K562 (cell line): Measurements from ENCODE around the gene TPM4. TPM values are rescaled to one million over a fixed set of nuclear protein-coding genes. Genes with fewer than 3 reads are reported as not detected.

ENCODE experiments used
- DDX20 ChIP-seq: fragments of 450-650 bp; IDR thresholded peaks from 2 replicates; pipeline ENCODE4 v1.6.1; 2016; ENCODE audit warnings: missing genetic modification characterization, low read depth, mild to moderate bottlenecking, missing compliant biosample characterization, moderate library complexity
- KLF16 ChIP-seq: IDR thresholded peaks from 2 replicates; pipeline ENCODE4 v1.6.1; 2016; ENCODE audit warnings: antibody characterized with exemption
- MCM3 ChIP-seq: fragments of 450-650 bp; IDR thresholded peaks from 2 replicates; pipeline ENCODE4 v1.6.1; 2016
- RBBP5 ChIP-seq: fragments of 200-600 bp; sonication (generic); IDR thresholded peaks from 2 replicates; pipeline ENCODE4 v1.6.1; 2012; ENCODE audit warnings: borderline replicate concordance, mild to moderate bottlenecking, low read length, control low read depth, inconsistent platforms; ENCODE audit not compliant: insufficient read depth, poor library complexity, severe bottlenecking
- SIN3B ChIP-seq: fragments of 450-650 bp; IDR thresholded peaks from 2 replicates; pipeline ENCODE4 v1.6.1; 2017; ENCODE audit warnings: low read depth, mild to moderate bottlenecking, moderate library complexity
- ZNF311 ChIP-seq: fragments of 250-450 bp; sonication (Bioruptor Pico); IDR thresholded peaks from 2 replicates; pipeline ENCODE4 v1.4.0; 2020; ENCODE audit warnings: mild to moderate bottlenecking, moderate library complexity
- ZNF436 ChIP-seq: fragments of 250-450, 450-650 bp; sonication (Bioruptor Pico); formaldehyde crosslinking; IDR thresholded peaks from 2 replicates; pipeline ENCODE4 v1.7.0; 2020; ENCODE audit warnings: mild to moderate bottlenecking
- ZNF561 ChIP-seq: fragments of 450-650 bp; formaldehyde crosslinking; conservative IDR thresholded peaks from 2 replicates; pipeline ENCODE4 v1.4.0; 2020; ENCODE audit warnings: mild to moderate bottlenecking, moderate library complexity
- ZNF717 ChIP-seq: fragments of 250-450 bp; sonication (Bioruptor Pico); IDR thresholded peaks from 2 replicates; pipeline ENCODE4 v1.5.0; 2021
- ZZZ3 ChIP-seq: fragments of 450-650 bp; IDR thresholded peaks from 2 replicates; pipeline ENCODE4 v1.6.1; 2016; ENCODE audit warnings: antibody characterized with exemption, mild to moderate bottlenecking, moderate library complexity
- polyA plus RNA-seq, 8 experiments: library from polyadenylated mRNA; depleted of rRNA in 4 of 8; stranded (reverse) in 5 of 8; unstranded in 3 of 8; fragments of >200 nt; fragmentation: Nextera tagmentation in 2 of 8; fragmentation: Illumina TruSeq in 1 of 8; extraction: Ambion mirVana in 2 of 8; extraction: Trizol in 1 of 8; gene quantifications; 2 replicates each; pipeline versions ENCODE4 v1.2.1 to v1.2.3, GENCODE V29; 2011 to 2014; ENCODE audit warnings: inconsistent platforms in 1 of 8, missing spikeins in 1 of 8
- total RNA-seq, 7 experiments: library from RNA; depleted of rRNA in 6 of 7; stranded (reverse); fragments of >200 nt in 6 of 7; fragmentation: Illumina TruSeq in 2 of 7; extraction: Trizol in 2 of 7; gene quantifications; 2 replicates each; pipeline versions ENCODE4 v1.2.1 to v1.2.3, GENCODE V29; 2011 to 2021; ENCODE audit warnings: low replicate concordance in 1 of 7
- TF ChIP-seq, protein P1 (sequence below): sonication (generic); formaldehyde crosslinking; IDR thresholded peaks from 2 replicates; pipeline ENCODE4 v1.8.0; 2022; ENCODE audit warnings: missing genetic modification reagents, mild to moderate bottlenecking, borderline replicate concordance
- TF ChIP-seq, protein P2 (sequence below): fragments of 150-350 bp; IDR thresholded peaks from 2 replicates; pipeline ENCODE4 v1.6.1; 2014; ENCODE audit warnings: low read depth, mild to moderate bottlenecking, low read length, borderline replicate concordance
- TF ChIP-seq, protein P3 (sequence below): fragments of 450-650 bp; IDR thresholded peaks from 2 replicates; pipeline ENCODE4 v1.6.1; 2017; ENCODE audit warnings: antibody characterized with exemption, mild to moderate bottlenecking
- TF ChIP-seq, protein P4 (sequence below), 2 experiments: IDR thresholded peaks in 1 of 2; conservative IDR thresholded peaks in 1 of 2; 2 replicates each; pipeline ENCODE4 v1.6.1; 2016; ENCODE audit warnings: low read depth in 2 of 2, mild to moderate bottlenecking in 1 of 2, missing compliant biosample characterization in 1 of 2, missing genetic modification characterization in 1 of 2, moderate library complexity in 1 of 2

TPM4 gene
- total and polyA plus RNA-seq, 9 of the 15 experiments (the other 6 are each of a cell fraction or from before 2014, with no cell fraction given): 28.1 to 111 (median 77.4) TPM

DNA sequence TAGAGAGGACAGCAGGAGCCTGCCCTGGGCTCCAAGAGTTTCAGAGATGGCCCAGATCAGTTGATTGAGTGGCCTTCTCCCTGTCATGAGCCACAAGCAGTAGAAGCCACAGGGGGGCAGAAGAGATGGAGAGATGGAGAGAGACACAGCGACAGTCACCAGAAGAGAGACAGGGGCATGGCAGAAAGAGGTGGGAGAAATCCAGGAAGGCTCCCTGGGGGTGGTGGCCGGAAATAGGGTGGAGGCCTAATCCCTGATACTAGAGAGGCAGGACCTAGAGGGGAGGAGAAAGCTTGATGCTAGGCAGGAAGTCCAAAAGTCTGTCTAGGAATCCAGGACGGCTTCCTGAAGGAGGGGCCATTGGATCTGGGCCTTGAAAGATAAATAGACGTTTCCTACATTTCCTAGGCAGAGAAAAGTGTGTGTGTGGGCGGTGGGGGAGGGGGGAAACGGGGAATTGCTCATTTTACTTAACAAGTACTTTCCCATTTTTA lies 9.6 kb upstream of the TPM4 start (continued):
- no peak for TF ChIP-seq ZNF561
- TF ChIP-seq, protein P1, sequence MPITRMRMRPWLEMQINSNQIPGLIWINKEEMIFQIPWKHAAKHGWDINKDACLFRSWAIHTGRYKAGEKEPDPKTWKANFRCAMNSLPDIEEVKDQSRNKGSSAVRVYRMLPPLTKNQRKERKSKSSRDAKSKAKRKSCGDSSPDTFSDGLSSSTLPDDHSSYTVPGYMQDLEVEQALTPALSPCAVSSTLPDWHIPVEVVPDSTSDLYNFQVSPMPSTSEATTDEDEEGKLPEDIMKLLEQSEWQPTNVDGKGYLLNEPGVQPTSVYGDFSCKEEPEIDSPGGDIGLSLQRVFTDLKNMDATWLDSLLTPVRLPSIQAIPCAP: no peak
- no peak for TF ChIP-seq DDX20 (tag)
- no peak for TF ChIP-seq ZZZ3
- no peak for TF ChIP-seq RBBP5
- TF ChIP-seq, protein P2, sequence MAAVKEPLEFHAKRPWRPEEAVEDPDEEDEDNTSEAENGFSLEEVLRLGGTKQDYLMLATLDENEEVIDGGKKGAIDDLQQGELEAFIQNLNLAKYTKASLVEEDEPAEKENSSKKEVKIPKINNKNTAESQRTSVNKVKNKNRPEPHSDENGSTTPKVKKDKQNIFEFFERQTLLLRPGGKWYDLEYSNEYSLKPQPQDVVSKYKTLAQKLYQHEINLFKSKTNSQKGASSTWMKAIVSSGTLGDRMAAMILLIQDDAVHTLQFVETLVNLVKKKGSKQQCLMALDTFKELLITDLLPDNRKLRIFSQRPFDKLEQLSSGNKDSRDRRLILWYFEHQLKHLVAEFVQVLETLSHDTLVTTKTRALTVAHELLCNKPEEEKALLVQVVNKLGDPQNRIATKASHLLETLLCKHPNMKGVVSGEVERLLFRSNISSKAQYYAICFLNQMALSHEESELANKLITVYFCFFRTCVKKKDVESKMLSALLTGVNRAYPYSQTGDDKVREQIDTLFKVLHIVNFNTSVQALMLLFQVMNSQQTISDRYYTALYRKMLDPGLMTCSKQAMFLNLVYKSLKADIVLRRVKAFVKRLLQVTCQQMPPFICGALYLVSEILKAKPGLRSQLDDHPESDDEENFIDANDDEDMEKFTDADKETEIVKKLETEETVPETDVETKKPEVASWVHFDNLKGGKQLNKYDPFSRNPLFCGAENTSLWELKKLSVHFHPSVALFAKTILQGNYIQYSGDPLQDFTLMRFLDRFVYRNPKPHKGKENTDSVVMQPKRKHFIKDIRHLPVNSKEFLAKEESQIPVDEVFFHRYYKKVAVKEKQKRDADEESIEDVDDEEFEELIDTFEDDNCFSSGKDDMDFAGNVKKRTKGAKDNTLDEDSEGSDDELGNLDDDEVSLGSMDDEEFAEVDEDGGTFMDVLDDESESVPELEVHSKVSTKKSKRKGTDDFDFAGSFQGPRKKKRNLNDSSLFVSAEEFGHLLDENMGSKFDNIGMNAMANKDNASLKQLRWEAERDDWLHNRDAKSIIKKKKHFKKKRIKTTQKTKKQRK: no peak
- no peak for TF ChIP-seq ZNF717
- TF ChIP-seq ZNF311: no peak
- TF ChIP-seq, protein P3, sequence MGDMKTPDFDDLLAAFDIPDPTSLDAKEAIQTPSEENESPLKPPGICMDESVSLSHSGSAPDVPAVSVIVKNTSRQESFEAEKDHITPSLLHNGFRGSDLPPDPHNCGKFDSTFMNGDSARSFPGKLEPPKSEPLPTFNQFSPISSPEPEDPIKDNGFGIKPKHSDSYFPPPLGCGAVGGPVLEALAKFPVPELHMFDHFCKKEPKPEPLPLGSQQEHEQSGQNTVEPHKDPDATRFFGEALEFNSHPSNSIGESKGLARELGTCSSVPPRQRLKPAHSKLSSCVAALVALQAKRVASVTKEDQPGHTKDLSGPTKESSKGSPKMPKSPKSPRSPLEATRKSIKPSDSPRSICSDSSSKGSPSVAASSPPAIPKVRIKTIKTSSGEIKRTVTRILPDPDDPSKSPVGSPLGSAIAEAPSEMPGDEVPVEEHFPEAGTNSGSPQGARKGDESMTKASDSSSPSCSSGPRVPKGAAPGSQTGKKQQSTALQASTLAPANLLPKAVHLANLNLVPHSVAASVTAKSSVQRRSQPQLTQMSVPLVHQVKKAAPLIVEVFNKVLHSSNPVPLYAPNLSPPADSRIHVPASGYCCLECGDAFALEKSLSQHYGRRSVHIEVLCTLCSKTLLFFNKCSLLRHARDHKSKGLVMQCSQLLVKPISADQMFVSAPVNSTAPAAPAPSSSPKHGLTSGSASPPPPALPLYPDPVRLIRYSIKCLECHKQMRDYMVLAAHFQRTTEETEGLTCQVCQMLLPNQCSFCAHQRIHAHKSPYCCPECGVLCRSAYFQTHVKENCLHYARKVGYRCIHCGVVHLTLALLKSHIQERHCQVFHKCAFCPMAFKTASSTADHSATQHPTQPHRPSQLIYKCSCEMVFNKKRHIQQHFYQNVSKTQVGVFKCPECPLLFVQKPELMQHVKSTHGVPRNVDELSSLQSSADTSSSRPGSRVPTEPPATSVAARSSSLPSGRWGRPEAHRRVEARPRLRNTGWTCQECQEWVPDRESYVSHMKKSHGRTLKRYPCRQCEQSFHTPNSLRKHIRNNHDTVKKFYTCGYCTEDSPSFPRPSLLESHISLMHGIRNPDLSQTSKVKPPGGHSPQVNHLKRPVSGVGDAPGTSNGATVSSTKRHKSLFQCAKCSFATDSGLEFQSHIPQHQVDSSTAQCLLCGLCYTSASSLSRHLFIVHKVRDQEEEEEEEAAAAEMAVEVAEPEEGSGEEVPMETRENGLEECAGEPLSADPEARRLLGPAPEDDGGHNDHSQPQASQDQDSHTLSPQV: no peak
- no peak for TF ChIP-seq SIN3B
- no peak for TF ChIP-seq MCM3
- TF ChIP-seq, protein P4, sequence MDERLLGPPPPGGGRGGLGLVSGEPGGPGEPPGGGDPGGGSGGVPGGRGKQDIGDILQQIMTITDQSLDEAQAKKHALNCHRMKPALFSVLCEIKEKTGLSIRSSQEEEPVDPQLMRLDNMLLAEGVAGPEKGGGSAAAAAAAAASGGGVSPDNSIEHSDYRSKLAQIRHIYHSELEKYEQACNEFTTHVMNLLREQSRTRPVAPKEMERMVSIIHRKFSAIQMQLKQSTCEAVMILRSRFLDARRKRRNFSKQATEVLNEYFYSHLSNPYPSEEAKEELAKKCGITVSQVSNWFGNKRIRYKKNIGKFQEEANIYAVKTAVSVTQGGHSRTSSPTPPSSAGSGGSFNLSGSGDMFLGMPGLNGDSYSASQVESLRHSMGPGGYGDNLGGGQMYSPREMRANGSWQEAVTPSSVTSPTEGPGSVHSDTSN (CRISPR knock-in tag; IDR thresholded peaks at IDR 0.05; ENCODE audit: low read depth): no peak
- TF ChIP-seq, protein P4 (tag; conservative IDR thresholded peaks at IDR 0.05; ENCODE audit: low read depth): peak; percentile 59
- TF ChIP-seq KLF16: 0 out of 2 replicates have a peak, but pooled peaks have one; percentile 15
- TF ChIP-seq ZNF436 (CRISPR knock-in tag): peak; percentile 100
